Stimulated activated CD8-positive, alpha-beta memory T cell treated with anti-CD3 and anti-CD28 coated beads, Interleukin-4, amount 100 ng/mL, for 48 hours (primary cell): ENCODE measurements around the gene GATC.

ENCODE experiments used
- DNase-seq: peaks from one replicate; pipeline ENCODE4 v3.0.0-alpha.2; 2020

GATC gene

DNA sequence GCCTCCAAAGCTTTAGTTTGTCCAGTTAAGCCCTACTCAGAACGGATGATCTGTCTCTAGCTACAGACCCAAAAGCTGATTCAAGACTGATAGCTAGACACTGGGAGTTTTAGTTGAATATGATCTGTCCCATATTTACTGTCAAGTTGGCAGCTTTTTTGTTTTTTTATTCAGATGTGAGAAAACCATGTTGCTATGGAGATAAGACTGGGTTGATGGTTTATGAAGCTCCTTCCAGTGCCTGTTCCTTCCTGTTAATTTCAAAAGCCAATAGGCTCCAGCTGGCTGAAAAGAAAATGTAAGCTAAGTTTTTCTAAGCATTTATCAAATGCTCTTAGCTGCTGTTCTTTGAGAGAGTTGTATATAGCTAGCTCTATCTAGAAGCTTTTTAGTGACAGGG lies 54.3 kb downstream of the GATC start:
- no peak for DNase-seq

DNA sequence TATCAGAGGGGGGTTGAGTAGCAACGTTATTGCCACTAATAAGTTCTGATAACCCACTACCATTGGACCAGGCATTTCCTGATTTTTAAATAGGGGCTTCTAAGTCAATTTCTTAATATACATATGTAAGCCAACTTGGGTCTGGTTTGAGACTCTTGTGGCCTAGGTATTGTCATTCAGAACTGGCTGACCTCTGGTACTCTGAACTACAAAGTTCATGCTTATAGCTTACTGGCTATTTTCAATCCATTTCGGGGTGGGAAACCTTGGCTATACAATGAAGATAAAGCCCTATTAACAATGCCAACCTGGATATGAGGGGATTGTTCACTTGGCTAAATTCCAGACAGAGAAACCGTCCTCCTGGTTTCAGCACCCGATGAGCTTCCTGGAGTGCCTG lies 58.3 kb downstream of the GATC start:
- no peak for DNase-seq

DNA sequence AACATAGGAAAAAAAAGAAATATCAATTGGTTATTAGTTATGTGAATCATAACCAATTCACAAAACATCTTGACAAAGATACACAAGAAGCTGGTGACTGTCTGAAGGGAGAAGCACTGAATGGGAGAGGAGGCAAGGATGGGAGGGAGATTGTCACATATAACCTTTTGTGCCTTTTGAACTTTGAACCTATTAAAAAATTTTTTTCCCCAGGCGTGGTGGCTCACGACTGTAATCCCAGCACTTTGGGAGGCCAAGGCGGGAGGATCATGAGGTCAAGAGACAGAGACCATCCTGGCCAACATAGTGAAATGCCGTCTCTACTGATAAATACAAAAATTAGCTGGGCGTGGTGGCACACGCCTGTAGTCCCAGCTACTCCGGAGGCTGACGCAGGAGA lies 62.3 kb downstream of the GATC start:
- DNase-seq: no peak
